Testis (tissue), 3 donors: ENCODE results near the gene NT5M. TPM values are rescaled to one million over a fixed set of nuclear protein-coding genes. Genes with fewer than 3 reads are reported as not detected.

ENCODE experiments used
- DNase-seq: peaks from one replicate; pipeline ENCODE4 v3.0.0-alpha.2; 2019
- H3K27ac ChIP-seq, 2 donors: fragments of 200-600 bp; sonication (generic); one replicate each; pipeline ENCODE4 v1.5.1; 2019
- H3K27me3 ChIP-seq: fragments of 200-600 bp; sonication (generic); one replicate; pipeline ENCODE4 v1.5.1; 2019
- H3K36me3 ChIP-seq: fragments of 200-600 bp; sonication (generic); one replicate; pipeline ENCODE4 v1.5.1; 2017; ENCODE audit warnings: low read depth; ENCODE audit errors: missing control alignments
- H3K4me1 ChIP-seq: fragments of 200-600 bp; sonication (generic); one replicate; pipeline ENCODE4 v1.5.1; 2019
- H3K4me3 ChIP-seq, 2 donors: fragments of 200-600 bp; sonication (generic); one replicate each; pipeline ENCODE4 v1.5.1; 2017 to 2019
- H3K9me3 ChIP-seq: fragments of 200-600 bp; sonication (generic); one replicate; pipeline ENCODE4 v1.5.1; 2017
- POLR2A ChIP-seq: fragments of 450-650 bp; IDR thresholded peaks from one replicate; pipeline ENCODE4 v1.6.1; 2017; ENCODE audit warnings: antibody characterized with exemption, mild to moderate bottlenecking, moderate library complexity
- WGBS, 2 donors: methylation state at CpG; one replicate each; pipeline ENCODE4 v1.1.5; 2018; 5-methylcytosine and 5-hydroxymethylcytosine counted together
- intact Hi-C: fragments of 100-400 bp; cut with DNase I; formaldehyde crosslinking; loops from one replicate; pipeline ENCODE4 v1.15.1; 2023; ENCODE audit warnings: low total_unique reads
- polyA plus RNA-seq: library from polyadenylated mRNA; stranded (reverse); fragments of 350-450 nt; fragmentation: Illumina TruSeq; extraction: RNeasy Lipid Tissue Mini Kit (QIAGEN cat#74804); gene quantifications from one replicate; pipeline ENCODE4 v1.2.3, GENCODE V29; 2014; ENCODE audit warnings: low read depth, low replicate concordance; ENCODE audit not compliant: insufficient read depth
- total RNA-seq, 2 donors: library from RNA; depleted of rRNA; stranded (reverse); fragments of >200 nt; gene quantifications; one replicate each; pipeline ENCODE4 v1.2.3, GENCODE V29; 2016
- TF ChIP-seq, protein P1 (sequence below), 3 experiments: fragments of 450-650 bp in 2 of 3; fragments of 200-600 bp in 1 of 3; sonication (generic) in 1 of 3; IDR thresholded peaks; one replicate each; pipeline ENCODE4 v1.5.1; 2016 to 2019; ENCODE audit warnings: antibody characterized with exemption in 3 of 3, mild to moderate bottlenecking in 2 of 3, moderate library complexity in 1 of 3

The NT5M gene
- total and polyA plus RNA-seq, 3 donors from 2014 or later = 26.1 to 47.5 (median 33.5) TPM

DNA sequence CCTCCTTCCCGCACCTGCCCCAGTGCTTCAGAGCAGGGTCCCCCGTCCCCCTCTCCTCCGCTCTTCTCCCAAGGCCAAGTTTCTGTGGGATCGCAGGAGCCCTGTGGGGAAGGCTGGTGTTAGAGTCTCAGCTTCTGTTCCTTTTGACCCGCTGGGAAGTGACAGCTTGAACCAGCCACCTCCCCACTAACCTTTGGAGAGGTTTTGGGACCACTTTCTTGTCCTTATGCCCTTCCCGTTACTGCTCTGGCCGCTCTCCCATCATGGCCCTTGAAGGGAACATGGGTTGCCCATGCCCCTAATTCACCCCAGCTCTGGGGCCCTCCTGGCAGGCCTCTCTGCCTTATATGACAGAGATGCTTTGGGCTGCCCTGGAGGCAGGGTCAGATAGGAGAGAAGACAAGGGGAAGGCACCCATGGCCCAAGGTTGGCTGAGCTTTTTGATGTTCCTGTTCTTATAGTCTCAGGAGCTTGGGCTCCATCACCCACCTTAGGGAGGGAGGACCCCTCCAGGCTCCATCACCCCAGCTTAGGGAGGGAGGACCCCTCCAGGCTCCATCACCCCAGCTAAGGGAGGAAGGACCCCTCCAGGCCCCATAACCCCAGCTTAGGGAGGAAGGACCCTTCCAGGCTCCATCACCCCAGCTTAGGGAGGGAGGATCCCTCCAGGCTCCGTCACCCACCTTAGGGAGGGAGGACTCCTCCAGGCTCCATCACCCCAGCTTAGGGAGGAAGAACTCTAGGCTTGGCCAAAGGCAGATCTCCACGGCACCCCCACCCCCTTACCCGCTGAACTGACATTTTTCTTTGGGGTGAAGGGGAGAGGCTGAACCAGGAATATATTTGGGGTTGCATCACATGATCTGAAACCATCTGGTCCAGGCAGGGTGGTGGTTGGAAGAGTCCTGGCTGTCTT lies 45.0 kb downstream of the NT5M start:
- H3K4me3 ChIP-seq = no peak overlapping the region
- no peaks in the 10 kb centered on the region for H3K27me3 ChIP-seq
- WGBS, 2 donors = 72 to 93% methylated on average over 9 to 10 of the region's 10 CpGs
- H3K9me3 ChIP-seq = no peaks in the 10 kb centered on the region
- TF ChIP-seq, protein P1, sequence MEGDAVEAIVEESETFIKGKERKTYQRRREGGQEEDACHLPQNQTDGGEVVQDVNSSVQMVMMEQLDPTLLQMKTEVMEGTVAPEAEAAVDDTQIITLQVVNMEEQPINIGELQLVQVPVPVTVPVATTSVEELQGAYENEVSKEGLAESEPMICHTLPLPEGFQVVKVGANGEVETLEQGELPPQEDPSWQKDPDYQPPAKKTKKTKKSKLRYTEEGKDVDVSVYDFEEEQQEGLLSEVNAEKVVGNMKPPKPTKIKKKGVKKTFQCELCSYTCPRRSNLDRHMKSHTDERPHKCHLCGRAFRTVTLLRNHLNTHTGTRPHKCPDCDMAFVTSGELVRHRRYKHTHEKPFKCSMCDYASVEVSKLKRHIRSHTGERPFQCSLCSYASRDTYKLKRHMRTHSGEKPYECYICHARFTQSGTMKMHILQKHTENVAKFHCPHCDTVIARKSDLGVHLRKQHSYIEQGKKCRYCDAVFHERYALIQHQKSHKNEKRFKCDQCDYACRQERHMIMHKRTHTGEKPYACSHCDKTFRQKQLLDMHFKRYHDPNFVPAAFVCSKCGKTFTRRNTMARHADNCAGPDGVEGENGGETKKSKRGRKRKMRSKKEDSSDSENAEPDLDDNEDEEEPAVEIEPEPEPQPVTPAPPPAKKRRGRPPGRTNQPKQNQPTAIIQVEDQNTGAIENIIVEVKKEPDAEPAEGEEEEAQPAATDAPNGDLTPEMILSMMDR (IDR thresholded peaks at IDR 0.05) = no peak
- no peak for TF ChIP-seq POLR2A
- H3K27ac ChIP-seq = no peak overlapping the region
- intact Hi-C loops = no loop called here
- DNase-seq = no peak
- no peaks in the 10 kb centered on the region for H3K4me1 ChIP-seq
- no peaks in the 10 kb centered on the region for H3K36me3 ChIP-seq

DNA sequence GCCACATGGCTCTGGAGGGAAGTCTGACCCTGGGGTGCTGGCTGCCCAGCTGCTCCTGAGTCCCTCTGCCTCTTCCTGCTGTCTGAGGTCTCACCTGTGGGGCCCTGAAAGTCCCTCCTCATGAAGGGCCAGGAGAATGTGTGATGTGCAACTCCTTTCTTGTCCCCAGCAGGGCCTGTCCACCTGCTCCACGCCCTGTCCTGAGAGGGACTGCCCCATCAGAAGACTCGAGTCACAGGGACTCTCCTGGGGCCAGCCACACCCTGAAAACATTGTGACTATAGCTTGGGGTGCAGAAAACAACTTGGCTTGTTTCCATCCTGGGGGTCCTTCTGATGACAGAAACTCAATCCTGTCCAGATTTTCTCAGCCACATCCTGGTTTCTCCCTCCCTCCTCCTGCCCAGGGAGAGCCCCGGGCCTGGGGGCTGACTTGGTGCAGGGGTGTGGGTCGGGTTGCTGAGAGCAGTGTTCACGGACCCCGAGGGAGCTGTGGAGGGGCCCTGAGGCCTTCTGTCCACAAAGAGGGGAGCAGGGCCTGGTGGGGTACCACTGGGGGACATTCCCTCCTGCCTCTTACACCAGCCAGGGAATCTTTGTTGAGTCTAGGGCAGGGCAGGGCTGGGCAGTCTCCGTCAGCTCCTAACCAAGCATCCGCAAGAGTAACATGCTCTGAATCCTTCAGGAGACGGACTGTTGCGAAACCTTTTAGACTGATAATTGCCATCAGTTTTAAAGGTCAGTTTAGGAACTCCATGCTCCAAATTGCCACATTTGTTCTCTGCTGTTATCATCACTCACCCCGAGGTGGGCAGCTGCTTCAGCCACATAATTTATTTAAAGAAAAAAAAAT lies 45.9 kb downstream of the NT5M start:
- DNase-seq = no peak
- WGBS, 2 donors = 64 to 65% methylated on average over 9 to 11 of the region's 11 CpGs
- no peak for TF ChIP-seq POLR2A
- TF ChIP-seq, protein P1 (IDR thresholded peaks at IDR 0.05) = no peak
- H3K4me1 ChIP-seq = no peaks in the 10 kb centered on the region
- H3K27me3 ChIP-seq = no peaks in the 10 kb centered on the region
- no peaks in the 10 kb centered on the region for H3K9me3 ChIP-seq
- intact Hi-C loops = no loop called here
- H3K4me3 ChIP-seq = no peak overlapping the region
- no peak overlapping the region for H3K27ac ChIP-seq
- H3K36me3 ChIP-seq = no peaks in the 10 kb centered on the region

DNA sequence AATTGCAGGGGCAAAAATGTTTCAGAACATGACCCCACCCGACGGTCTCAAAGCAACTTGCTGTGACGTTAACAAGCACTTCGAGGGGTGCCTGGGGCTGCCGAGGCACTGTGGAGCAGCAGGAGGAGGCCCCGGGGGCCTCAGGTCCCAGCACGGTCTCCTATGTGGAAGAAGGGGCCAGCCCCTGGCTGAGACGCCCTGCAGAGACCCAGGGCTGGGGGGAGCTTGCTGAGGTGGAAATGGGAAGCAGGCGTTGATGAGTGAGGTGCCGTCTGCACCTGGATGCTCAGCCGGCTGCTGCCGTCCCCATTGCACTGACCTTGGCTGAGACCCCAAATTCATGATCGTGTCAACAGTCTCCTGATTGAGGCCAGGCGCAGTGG lies 46.5 kb downstream of the NT5M start:
- Histone ChIP-seq H3K27me3 (no peaks in the 10 kb centered on the region), H3K9me3 (no peaks in the 10 kb centered on the region), H3K4me1 (no peaks in the 10 kb centered on the region), H3K4me3 (no peak overlapping the region), H3K27ac (no peak overlapping the region), H3K36me3 (no peaks in the 10 kb centered on the region)
- intact Hi-C loops = no loop called here
- TF ChIP-seq, protein P1 (IDR thresholded peaks at IDR 0.05) = no peak
- TF ChIP-seq POLR2A = no peak
- WGBS, 2 donors = 52 to 67% methylated on average over 10 to 14 of the region's 14 CpGs
- no peak for DNase-seq

DNA sequence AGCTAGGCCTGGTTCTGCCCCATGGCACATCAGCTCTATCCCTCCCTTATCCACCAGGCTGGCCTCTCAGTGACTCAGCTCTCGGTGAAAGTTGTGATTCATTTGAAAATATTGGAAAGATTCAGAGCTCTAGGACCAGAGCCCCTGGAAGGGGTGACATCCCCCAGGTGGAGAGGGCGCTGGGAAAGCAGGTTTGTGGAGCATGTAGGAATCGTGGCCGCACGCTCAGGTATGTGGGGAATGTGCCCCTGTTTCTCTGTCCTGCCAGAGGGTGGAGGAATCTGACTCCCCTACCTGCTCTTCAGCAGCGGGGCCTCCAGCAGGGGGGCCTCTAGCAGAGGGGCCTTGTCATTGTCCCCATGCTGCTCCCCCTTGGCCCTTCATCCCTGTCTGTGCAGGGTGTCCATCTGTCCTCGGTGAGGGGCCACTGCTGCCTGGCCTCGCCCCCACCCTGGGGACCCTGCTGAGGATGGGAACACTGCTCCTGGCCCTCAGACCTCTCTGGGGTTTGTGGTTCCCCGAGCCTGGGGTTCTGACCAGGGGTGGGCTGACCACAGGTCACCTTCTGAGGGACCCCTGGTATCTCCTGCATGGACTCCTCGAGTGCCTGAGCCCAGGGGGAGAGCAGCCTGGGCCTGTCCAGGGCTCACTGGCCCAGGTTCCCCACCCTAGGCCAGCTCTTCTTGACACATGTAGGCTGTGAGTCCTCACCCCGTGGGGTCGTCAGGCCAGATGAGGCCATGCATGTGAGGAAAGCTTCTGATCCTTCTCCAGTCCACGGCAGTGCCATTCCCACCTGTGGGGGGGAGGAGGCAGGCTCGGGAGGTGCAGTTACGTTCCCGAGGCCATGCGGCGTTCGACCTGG lies 47.5 kb downstream of the NT5M start:
- Histone ChIP-seq H3K4me3 (no peak overlapping the region), H3K36me3 (no peaks in the 10 kb centered on the region), H3K4me1 (no peaks in the 10 kb centered on the region), H3K27me3 (no peaks in the 10 kb centered on the region), H3K27ac (no peak overlapping the region), H3K9me3 (no peaks in the 10 kb centered on the region)
- no peak for TF ChIP-seq POLR2A
- TF ChIP-seq, protein P1 (IDR thresholded peaks at IDR 0.05) = no peak
- intact Hi-C loops = no loop called here
- DNase-seq = no peak
- WGBS, 2 donors = 85 to 90% methylated on average over 8 to 19 of the region's 19 CpGs
